PC-9 (cell line): ENCODE data around the gene MAS1L.

Experiments
- EZH2 ChIP-seq: fragments of 200-600 bp; sonication (generic); IDR thresholded peaks from 2 replicates; pipeline ENCODE4 v1.8.0; 2017; ENCODE audit warnings: antibody characterized with exemption, low read depth
- TF ChIP-seq, protein P1 (sequence below): fragments of 200-600 bp; sonication (generic); conservative IDR thresholded peaks from 2 replicates; pipeline ENCODE4 v1.6.1; 2017; ENCODE audit warnings: mixed run types, antibody characterized with exemption, mild to moderate bottlenecking, moderate library complexity

DNA sequence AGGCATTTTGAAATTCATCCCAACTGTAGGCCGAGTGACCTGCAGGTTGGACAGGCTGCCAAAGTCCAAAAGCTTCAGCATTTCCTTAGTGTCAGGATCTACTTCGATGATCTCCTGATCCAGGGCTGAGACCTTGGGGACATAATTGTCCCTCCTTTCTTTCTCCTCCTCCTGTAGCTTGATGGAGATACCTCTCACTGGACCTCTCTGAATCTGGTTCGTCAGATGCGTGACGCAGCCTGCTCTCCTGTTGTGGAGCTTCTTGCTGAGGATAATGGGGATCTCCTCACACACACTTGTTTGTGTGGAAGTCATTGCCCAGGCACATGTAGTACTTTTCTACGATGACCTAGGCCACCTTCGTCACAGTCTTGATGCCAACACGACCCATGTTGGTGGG is 1.5 kb upstream of the MAS1L start:
- TF ChIP-seq, protein P1, sequence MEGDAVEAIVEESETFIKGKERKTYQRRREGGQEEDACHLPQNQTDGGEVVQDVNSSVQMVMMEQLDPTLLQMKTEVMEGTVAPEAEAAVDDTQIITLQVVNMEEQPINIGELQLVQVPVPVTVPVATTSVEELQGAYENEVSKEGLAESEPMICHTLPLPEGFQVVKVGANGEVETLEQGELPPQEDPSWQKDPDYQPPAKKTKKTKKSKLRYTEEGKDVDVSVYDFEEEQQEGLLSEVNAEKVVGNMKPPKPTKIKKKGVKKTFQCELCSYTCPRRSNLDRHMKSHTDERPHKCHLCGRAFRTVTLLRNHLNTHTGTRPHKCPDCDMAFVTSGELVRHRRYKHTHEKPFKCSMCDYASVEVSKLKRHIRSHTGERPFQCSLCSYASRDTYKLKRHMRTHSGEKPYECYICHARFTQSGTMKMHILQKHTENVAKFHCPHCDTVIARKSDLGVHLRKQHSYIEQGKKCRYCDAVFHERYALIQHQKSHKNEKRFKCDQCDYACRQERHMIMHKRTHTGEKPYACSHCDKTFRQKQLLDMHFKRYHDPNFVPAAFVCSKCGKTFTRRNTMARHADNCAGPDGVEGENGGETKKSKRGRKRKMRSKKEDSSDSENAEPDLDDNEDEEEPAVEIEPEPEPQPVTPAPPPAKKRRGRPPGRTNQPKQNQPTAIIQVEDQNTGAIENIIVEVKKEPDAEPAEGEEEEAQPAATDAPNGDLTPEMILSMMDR: no peak
- no peak for TF ChIP-seq EZH2
